ENCODE measurements around the gene ZNF581.

The ZNF581 gene

DNA sequence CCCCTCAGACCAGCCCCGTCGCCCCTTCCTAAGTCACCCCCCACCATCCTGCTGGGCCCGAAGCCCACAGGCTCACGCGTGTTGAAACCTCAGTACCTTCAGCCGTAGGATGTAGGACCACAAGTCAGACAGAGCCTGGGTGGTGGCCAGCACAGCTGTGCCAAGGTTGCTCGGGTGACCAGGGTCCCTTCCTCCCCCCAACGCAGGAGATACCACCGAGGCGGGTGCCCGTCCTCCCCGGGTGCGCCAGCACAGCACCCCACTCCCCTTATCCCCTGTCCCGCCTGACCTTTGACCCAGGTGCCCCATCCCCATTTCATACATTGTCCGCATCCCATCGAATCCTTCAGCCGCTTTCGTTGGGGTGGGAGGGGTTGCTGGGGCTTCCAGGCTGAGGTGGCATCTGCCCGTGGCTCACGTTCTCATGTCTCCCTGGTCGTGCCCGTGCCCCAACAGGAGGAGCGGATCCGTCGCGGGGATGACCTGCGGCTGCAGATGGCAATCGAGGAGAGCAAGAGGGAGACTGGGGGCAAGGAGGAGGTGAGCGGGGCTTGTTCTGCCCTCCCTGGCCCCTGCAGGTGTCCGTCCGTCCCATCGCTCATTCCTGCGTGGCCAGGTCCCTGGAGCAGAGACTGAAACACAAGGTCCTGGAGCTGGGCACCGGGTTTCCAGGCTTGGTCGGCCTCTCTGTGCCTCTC lies 46.1 kb downstream of the ZNF581 start:
- no peak for ATAC-seq (ENCODE audit: low read depth)
- Histone ChIP-seq H3K4me1 (ENCODE audit: insufficient read depth, poor library complexity, severe bottlenecking) (no peaks in the 10 kb centered on the region), H3K9me3 (ENCODE audit: severe bottlenecking) (no peaks in the 10 kb centered on the region), H3K27me3 (ENCODE audit: insufficient read depth, poor library complexity, severe bottlenecking) (no peaks in the 10 kb centered on the region), H3K27ac (ENCODE audit: poor library complexity, severe bottlenecking) (no peak overlapping the region), H3K4me3 (ENCODE audit: severe bottlenecking) (no peak overlapping the region), H3K36me3 (ENCODE audit: low read depth) (peaks cover 44% of the 10 kb centered on the region)
- DNase-seq (ENCODE audit: low spot score), result peak; percentile 52
- TF ChIP-seq, protein P1, sequence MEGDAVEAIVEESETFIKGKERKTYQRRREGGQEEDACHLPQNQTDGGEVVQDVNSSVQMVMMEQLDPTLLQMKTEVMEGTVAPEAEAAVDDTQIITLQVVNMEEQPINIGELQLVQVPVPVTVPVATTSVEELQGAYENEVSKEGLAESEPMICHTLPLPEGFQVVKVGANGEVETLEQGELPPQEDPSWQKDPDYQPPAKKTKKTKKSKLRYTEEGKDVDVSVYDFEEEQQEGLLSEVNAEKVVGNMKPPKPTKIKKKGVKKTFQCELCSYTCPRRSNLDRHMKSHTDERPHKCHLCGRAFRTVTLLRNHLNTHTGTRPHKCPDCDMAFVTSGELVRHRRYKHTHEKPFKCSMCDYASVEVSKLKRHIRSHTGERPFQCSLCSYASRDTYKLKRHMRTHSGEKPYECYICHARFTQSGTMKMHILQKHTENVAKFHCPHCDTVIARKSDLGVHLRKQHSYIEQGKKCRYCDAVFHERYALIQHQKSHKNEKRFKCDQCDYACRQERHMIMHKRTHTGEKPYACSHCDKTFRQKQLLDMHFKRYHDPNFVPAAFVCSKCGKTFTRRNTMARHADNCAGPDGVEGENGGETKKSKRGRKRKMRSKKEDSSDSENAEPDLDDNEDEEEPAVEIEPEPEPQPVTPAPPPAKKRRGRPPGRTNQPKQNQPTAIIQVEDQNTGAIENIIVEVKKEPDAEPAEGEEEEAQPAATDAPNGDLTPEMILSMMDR (IDR thresholded peaks at IDR 0.05; ENCODE audit: poor library complexity, severe bottlenecking), result no peak

DNA sequence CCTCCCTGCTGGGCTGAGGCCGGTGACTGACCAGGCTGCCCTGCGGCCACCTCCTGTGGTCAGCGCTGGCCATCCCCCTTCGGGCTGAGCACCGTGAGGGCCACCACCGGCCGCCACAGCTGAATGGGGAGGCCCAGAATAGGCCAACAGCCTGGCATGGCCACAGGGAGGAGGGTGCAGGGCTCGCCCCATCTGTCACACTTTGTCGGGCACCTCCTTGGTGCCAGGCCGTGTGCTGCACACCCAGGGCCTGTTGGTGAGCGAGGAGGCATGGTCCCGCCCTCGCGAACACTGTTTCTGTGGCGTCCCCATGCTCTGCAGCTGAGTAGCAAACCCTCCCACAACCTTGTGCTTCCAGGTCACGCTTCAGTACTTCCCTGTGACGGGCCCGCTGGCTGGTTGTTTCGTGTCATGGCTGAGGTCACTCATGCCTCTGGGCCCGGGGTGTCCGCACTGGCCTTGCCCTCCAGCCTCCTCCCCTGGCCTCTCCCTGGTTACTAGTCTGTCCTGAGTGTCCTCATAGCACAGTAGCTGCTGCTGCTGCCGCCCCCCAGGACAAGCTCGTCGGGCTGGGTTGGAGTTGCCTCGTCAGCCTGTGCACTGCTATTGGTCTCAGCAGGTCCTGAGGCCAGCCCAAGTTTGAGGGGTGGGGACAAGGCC lies 46.8 kb downstream of the ZNF581 start:
- Histone ChIP-seq H3K27ac (ENCODE audit: poor library complexity, severe bottlenecking) (no peak overlapping the region), H3K9me3 (ENCODE audit: severe bottlenecking) (no peaks in the 10 kb centered on the region), H3K27me3 (ENCODE audit: insufficient read depth, poor library complexity, severe bottlenecking) (no peaks in the 10 kb centered on the region), H3K4me1 (ENCODE audit: insufficient read depth, poor library complexity, severe bottlenecking) (no peaks in the 10 kb centered on the region), H3K4me3 (ENCODE audit: severe bottlenecking) (no peak overlapping the region), H3K36me3 (ENCODE audit: low read depth) (peaks cover 37% of the 10 kb centered on the region)
- ATAC-seq (ENCODE audit: low read depth) (no peak), DNase-seq (ENCODE audit: low spot score) (peak; percentile 59)
- TF ChIP-seq, protein P1 (IDR thresholded peaks at IDR 0.05; ENCODE audit: poor library complexity, severe bottlenecking), result no peak

DNA sequence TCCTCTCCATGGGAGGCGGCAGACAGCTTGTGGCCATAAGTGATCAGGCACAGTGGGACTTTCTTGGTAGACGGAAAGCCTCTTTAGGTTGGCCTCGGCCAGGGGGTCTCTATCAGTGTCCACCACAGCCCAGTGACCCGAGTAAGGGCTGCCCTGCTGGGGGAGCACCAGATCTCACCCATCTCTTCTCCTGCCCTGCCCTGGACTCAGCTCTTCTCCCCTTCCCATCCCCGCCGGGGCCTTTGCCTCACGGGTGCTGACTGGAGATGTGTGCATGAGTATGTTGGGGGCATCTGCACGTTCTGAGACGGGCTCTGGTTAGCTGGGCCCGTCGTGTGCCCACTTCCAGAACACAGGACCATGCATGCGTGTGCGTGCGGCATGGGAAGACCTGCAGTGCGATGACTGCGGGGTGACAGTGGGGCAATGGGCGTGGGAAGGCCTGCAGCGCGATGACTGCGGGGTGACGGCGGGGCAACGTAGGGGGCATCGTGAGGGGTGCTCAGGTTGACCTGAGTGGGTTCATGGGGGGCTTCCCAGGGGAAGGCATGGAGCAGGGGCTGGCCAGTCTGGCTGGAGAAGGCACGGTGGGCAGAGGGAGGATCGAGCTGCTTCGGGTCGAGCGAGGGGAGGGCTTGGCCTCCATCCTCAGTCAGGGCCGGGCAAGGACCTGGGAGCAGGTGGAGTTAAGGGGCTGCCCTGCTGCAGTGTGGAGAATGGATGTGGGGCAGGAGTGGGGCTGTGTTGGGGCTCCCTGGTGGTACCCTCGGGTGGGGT lies 47.5 kb downstream of the ZNF581 start:
- Histone ChIP-seq H3K9me3 (ENCODE audit: severe bottlenecking) (no peaks in the 10 kb centered on the region), H3K27ac (ENCODE audit: poor library complexity, severe bottlenecking) (no peak overlapping the region), H3K36me3 (ENCODE audit: low read depth) (peaks cover 30% of the 10 kb centered on the region), H3K4me1 (ENCODE audit: insufficient read depth, poor library complexity, severe bottlenecking) (no peaks in the 10 kb centered on the region), H3K4me3 (ENCODE audit: severe bottlenecking) (no peak overlapping the region), H3K27me3 (ENCODE audit: insufficient read depth, poor library complexity, severe bottlenecking) (no peaks in the 10 kb centered on the region)
- DNase-seq (ENCODE audit: low spot score), result no peak
- ATAC-seq (ENCODE audit: low read depth), result no peak
- TF ChIP-seq, protein P1 (IDR thresholded peaks at IDR 0.05; ENCODE audit: poor library complexity, severe bottlenecking), result no peak

DNA sequence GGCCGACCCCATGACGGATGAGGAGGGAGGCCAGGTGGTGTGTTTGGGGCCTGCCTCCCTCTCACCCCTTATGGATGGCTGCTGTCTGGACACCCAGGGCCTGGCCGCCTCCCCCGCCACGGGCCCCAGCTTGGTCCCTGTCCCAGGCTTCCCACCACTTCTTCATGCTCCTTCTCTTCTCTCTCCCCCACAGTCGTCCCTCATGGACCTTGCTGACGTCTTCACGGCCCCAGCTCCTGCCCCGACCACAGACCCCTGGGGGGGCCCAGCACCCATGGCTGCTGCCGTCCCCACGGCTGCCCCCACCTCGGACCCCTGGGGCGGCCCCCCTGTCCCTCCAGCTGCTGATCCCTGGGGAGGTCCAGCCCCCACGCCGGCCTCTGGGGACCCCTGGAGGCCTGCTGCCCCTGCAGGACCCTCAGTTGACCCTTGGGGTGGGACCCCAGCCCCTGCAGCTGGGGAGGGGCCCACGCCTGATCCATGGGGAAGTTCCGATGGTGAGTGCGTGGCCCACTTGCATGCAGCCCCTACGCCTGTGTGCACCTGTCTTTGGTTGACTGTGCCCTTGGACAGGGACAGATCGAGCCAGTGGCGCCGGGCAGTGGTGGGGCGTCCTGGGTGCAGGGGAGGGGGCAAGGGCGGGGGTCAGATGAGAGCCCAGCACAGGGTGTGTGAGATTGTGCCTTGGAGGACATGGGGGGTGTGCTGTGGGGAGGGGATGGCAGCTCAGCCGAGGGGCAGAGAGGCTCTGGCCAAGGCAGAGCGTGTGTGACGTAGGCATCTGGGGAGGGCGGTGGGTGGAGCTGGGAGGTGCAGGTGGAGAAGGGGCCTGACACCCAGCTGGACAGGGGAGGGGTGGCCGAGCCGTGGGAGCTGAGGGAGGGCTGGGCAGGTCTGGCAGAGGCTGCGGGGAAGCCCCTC lies 48.4 kb downstream of the ZNF581 start:
- TF ChIP-seq, protein P1 (IDR thresholded peaks at IDR 0.05; ENCODE audit: poor library complexity, severe bottlenecking), result no peak
- peaks cover 22% of the 10 kb centered on the region for H3K36me3 ChIP-seq (ENCODE audit: low read depth)

More for the DNA sequence above, 48.4 kb downstream of the ZNF581 start:
- peak; percentile 61 for DNase-seq (ENCODE audit: low spot score)
- Histone ChIP-seq H3K4me1 (ENCODE audit: insufficient read depth, poor library complexity, severe bottlenecking) (no peaks in the 10 kb centered on the region), H3K27me3 (ENCODE audit: insufficient read depth, poor library complexity, severe bottlenecking) (no peaks in the 10 kb centered on the region), H3K9me3 (ENCODE audit: severe bottlenecking) (no peaks in the 10 kb centered on the region), H3K27ac (ENCODE audit: poor library complexity, severe bottlenecking) (no peak overlapping the region), H3K4me3 (ENCODE audit: severe bottlenecking) (no peak overlapping the region)
- no peak for ATAC-seq (ENCODE audit: low read depth)
